Upper lobe of right lung (tissue), 1 donor: ENCODE results near the gene PABPN1L. TPM values are rescaled to one million over a fixed set of nuclear protein-coding genes. Genes with fewer than 3 reads are reported as not detected.

Experiments
- ATAC-seq: fragments of 200-7000 bp; cut with Tn5 transposase; one replicate; pipeline ENCODE4 v1.9.1; 2020; ENCODE audit warnings: mild to moderate bottlenecking, moderate library complexity
- DNase-seq: peaks from one replicate; pipeline ENCODE4 v3.0.0-alpha.2; 2020
- H3K27ac ChIP-seq: fragments of 200-600 bp; one replicate; pipeline ENCODE4 v1.8.0; 2022
- H3K27me3 ChIP-seq: fragments of 200-600 bp; one replicate; pipeline ENCODE4 v1.8.0; 2022; ENCODE audit warnings: mild to moderate bottlenecking
- H3K36me3 ChIP-seq: fragments of 200-600 bp; one replicate; pipeline ENCODE4 v1.8.0; 2022
- H3K4me1 ChIP-seq: fragments of 200-600 bp; one replicate; pipeline ENCODE4 v1.8.0; 2022
- H3K4me3 ChIP-seq: fragments of 200-600 bp; one replicate; pipeline ENCODE4 v1.8.0; 2022; ENCODE audit warnings: mild to moderate bottlenecking
- H3K9me3 ChIP-seq: fragments of 200-600 bp; one replicate; pipeline ENCODE4 v1.8.0; 2022
- CTCF ChIP-seq: fragments of 200-600 bp; IDR thresholded peaks from one replicate; pipeline ENCODE4 v1.8.0; 2022; ENCODE audit warnings: antibody characterized with exemption
- intact Hi-C: fragments of 100-400 bp; cut with DNase I; formaldehyde crosslinking; loops from one replicate; pipeline ENCODE4 v1.11.0; 2022
- total RNA-seq: library from RNA; stranded (reverse); fragmentation: NEBNext Ultra II Directional; extraction: Animal tissue kit (Norgen Biotek cat#: 25700); gene quantifications from one replicate; pipeline ENCODE4 v1.2.1, GENCODE V29; 2021
- donor health status: DM: no; HTN: yes; CAD: no; lungs with severe emphysema.

The PABPN1L gene
- total RNA-seq, 1 donor from 2014 or later = not detected

GRCh38 chr16:88877564-88878289 lies 11.3 kb upstream of the PABPN1L start:
- Histone ChIP-seq H3K36me3 (peaks cover 10% of the 10 kb centered on the region), H3K4me1 (no peaks in the 10 kb centered on the region), H3K27ac (no peak overlapping the region), H3K27me3 (no peaks in the 10 kb centered on the region), H3K9me3 (no peaks in the 10 kb centered on the region), H3K4me3 (no peak overlapping the region)
- intact Hi-C loops = no loop called here
- TF ChIP-seq CTCF = no peak
- no peak for DNase-seq
- ATAC-seq = no peak

- H3K27me3 ChIP-seq = no peaks in the 10 kb centered on the region
Observed at GRCh38 chr16:88876942-88877526, 10.6 kb upstream of the PABPN1L start.

GRCh38 chr16:88875703-88876234 lies 9.3 kb upstream of the PABPN1L start:
- H3K9me3 ChIP-seq = no peaks in the 10 kb centered on the region
- TF ChIP-seq CTCF = no peak
- no peak overlapping the region for H3K4me3 ChIP-seq
- H3K27ac ChIP-seq = no peak overlapping the region
- no peaks in the 10 kb centered on the region for H3K27me3 ChIP-seq
- no peak for ATAC-seq
- no peak for DNase-seq
- peaks cover 10% of the 10 kb centered on the region for H3K36me3 ChIP-seq
- intact Hi-C loops = no loop called here
- H3K4me1 ChIP-seq = peaks cover 3% of the 10 kb centered on the region

More at GRCh38 chr16:88876942-88877526, 10.6 kb upstream of the PABPN1L start:
- H3K4me3 ChIP-seq = no peak overlapping the region
- no peaks in the 10 kb centered on the region for H3K9me3 ChIP-seq
- ATAC-seq = no peak
- no peaks in the 10 kb centered on the region for H3K4me1 ChIP-seq
- TF ChIP-seq CTCF = no peak
- intact Hi-C loops = no loop called here
- H3K36me3 ChIP-seq = peaks cover 10% of the 10 kb centered on the region
- DNase-seq = no peak
- H3K27ac ChIP-seq = no peak overlapping the region

- ATAC-seq (no peak), DNase-seq (no peak)
- Histone ChIP-seq H3K4me3 (no peak overlapping the region), H3K36me3 (peaks cover 10% of the 10 kb centered on the region), H3K4me1 (peaks cover 4% of the 10 kb centered on the region), H3K27me3 (peaks cover 6% of the 10 kb centered on the region), H3K9me3 (no peaks in the 10 kb centered on the region), H3K27ac (no peak overlapping the region)
- TF ChIP-seq CTCF = no peak
- intact Hi-C loops = no loop called here
Observed at GRCh38 chr16:88874938-88875599, 8.6 kb upstream of the PABPN1L start.

- Histone ChIP-seq H3K4me1 (peaks cover 4% of the 10 kb centered on the region), H3K27me3 (peaks cover 13% of the 10 kb centered on the region), H3K9me3 (no peaks in the 10 kb centered on the region), H3K36me3 (no peaks in the 10 kb centered on the region), H3K4me3 (no peak overlapping the region), H3K27ac (no peak overlapping the region)
- ATAC-seq = no peak
- intact Hi-C loops = no loop called here
- DNase-seq = no peak
- TF ChIP-seq CTCF = no peak
Observed at GRCh38 chr16:88872650-88873331, 6.3 kb upstream of the PABPN1L start.
